GM03348 (cell line): ENCODE measurements around the gene LAMTOR4.
"Not testable (repeated sequence)": the region's sequence is repeated elsewhere in the genome, so short reads cannot be mapped to it uniquely, and the experiment has no call there.

Source experiments
- DNase-seq: peaks from one replicate; pipeline ENCODE4 v3.0.0; 2012; ENCODE audit warnings: low spot score

LAMTOR4 gene

GRCh38 chr7:100122568-100122967 lies 26.1 kb upstream of the LAMTOR4 start:
- no peak for DNase-seq

- no peak for DNase-seq
Measured at GRCh38 chr7:100124301-100125230, 24.2 kb upstream of the LAMTOR4 start.

- DNase-seq = peak; percentile 81
Measured at GRCh38 chr7:100126239-100126930, 22.3 kb upstream of the LAMTOR4 start.

- peak; percentile 95 for DNase-seq
Measured at GRCh38 chr7:100126931-100127865, 21.5 kb upstream of the LAMTOR4 start, which contains the start of gene MBLAC1. Gene MBLAC1, plus strand, starts transcription at chr7:100126967. Its CDS starts 429 bp downstream, at chr7:100127396.

- no peak for DNase-seq
Measured at GRCh38 chr7:100127866-100128636, 20.7 kb upstream of the LAMTOR4 start.

GRCh38 chr7:100128637-100128963 lies 20.1 kb upstream of the LAMTOR4 start:
- no peak for DNase-seq

GRCh38 chr7:100130220-100130607 lies 18.5 kb upstream of the LAMTOR4 start:
- not testable (repeated sequence) for DNase-seq

GRCh38 chr7:100130608-100131453 lies 17.9 kb upstream of the LAMTOR4 start:
- DNase-seq = peak; percentile 82

- no peak for DNase-seq
Measured at GRCh38 chr7:100132126-100132525, 16.6 kb upstream of the LAMTOR4 start.

GRCh38 chr7:100132697-100133151 lies 16.0 kb upstream of the LAMTOR4 start:
- peak; percentile 78 for DNase-seq

- no peak for DNase-seq
Measured at GRCh38 chr7:100137851-100138760, 10.6 kb upstream of the LAMTOR4 start.

- DNase-seq = no peak
Measured at GRCh38 chr7:100141555-100141949, 7.2 kb upstream of the LAMTOR4 start.

- no peak for DNase-seq
Measured at GRCh38 chr7:100142461-100142860, 6.3 kb upstream of the LAMTOR4 start.

- DNase-seq = peak; percentile 68
Measured at GRCh38 chr7:100146350-100146749, 2.4 kb upstream of the LAMTOR4 start.

GRCh38 chr7:100147278-100147677 lies 1.4 kb upstream of the LAMTOR4 start:
- DNase-seq = no peak

- DNase-seq = no peak
Measured at GRCh38 chr7:100148225-100148558, 526 bp upstream of the LAMTOR4 start.

- no peak for DNase-seq
Measured at GRCh38 chr7:100152404-100152803, 3.7 kb downstream of the LAMTOR4 start.

- no peak for DNase-seq
Measured at GRCh38 chr7:100152937-100153666, 4.4 kb downstream of the LAMTOR4 start.
